AG10803 (cell line): ENCODE measurements around the gene ANTXR1.
"Not testable (repeated sequence)": the region's sequence is repeated elsewhere in the genome, so short reads cannot be mapped to it uniquely, and the experiment has no call there.

ENCODE experiments used
- DNase-seq: peaks from one replicate; pipeline ENCODE4 v3.0.0; 2010; ENCODE audit warnings: low read depth
- H3K4me3 ChIP-seq: 2 replicates; pipeline ENCODE4 v1.5.1; 2011; ENCODE audit warnings: mild to moderate bottlenecking, low read length, control low read depth
- TF ChIP-seq, protein P1 (sequence below): conservative IDR thresholded peaks from 2 replicates; pipeline ENCODE4 v1.5.1; 2011; ENCODE audit warnings: mild to moderate bottlenecking, low read length, control low read depth, inconsistent platforms

The ANTXR1 gene

DNA sequence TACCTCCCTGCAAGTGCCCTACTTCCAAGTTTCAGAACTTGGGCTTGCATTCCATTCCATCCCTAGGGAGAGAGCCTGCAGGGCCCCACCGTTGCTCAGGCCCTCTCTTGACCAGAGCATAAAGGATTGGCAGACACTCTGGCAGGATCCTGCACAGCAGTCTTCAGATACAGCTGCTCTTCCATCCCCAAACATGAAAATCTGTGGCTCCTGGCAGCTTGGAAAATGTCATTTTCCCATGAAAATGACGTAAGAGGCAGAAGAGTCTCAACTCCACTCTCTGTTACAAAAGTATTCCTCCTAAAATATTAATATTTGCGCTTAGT lies 211.5 kb downstream of the ANTXR1 start:
- no peak overlapping the region for H3K4me3 ChIP-seq
- peak; percentile 48 for DNase-seq
- TF ChIP-seq, protein P1, sequence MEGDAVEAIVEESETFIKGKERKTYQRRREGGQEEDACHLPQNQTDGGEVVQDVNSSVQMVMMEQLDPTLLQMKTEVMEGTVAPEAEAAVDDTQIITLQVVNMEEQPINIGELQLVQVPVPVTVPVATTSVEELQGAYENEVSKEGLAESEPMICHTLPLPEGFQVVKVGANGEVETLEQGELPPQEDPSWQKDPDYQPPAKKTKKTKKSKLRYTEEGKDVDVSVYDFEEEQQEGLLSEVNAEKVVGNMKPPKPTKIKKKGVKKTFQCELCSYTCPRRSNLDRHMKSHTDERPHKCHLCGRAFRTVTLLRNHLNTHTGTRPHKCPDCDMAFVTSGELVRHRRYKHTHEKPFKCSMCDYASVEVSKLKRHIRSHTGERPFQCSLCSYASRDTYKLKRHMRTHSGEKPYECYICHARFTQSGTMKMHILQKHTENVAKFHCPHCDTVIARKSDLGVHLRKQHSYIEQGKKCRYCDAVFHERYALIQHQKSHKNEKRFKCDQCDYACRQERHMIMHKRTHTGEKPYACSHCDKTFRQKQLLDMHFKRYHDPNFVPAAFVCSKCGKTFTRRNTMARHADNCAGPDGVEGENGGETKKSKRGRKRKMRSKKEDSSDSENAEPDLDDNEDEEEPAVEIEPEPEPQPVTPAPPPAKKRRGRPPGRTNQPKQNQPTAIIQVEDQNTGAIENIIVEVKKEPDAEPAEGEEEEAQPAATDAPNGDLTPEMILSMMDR: no peak

DNA sequence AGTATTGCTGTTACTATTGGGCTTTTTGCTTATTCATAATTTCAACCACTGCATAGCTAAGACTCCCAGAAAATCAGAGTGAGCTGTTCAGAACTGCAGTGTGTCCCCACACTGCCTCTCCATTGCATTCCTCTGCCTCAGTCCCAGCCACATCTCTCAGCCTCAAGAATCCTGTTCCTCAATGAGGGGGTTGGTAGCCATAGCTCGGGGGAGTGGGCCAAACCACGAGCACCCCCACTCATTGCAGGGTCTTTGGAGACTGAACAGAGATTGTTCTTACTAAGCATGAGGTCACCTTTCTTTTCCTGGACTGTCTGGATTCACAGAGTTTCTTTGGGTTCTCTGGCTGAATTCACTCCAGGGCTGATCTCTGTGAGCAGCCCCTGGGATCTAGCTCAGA lies 213.0 kb downstream of the ANTXR1 start:
- TF ChIP-seq, protein P1: no peak
- peak; percentile 70 for DNase-seq
- H3K4me3 ChIP-seq: no peak overlapping the region

DNA sequence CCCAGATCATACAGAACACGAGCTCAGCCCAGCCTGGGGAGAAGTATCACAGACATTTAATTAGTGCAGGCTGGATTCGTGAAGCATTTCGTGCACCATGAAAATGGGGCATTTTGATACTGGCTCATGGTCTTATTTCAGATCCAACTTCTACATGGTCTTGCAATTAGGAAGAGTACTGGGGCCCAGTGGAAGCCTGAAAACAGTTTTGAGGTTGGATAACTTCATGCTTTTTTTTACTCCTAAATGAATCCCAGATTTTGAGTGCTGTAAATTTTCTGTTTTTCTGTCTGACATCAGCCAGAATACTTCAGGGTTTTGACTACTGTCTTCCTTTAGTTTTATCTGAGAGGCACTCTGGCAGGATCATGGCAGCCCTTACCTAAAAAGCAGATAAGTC lies 213.9 kb downstream of the ANTXR1 start:
- peak; percentile 55 for DNase-seq
- TF ChIP-seq, protein P1: no peak
- H3K4me3 ChIP-seq: no peak overlapping the region

DNA sequence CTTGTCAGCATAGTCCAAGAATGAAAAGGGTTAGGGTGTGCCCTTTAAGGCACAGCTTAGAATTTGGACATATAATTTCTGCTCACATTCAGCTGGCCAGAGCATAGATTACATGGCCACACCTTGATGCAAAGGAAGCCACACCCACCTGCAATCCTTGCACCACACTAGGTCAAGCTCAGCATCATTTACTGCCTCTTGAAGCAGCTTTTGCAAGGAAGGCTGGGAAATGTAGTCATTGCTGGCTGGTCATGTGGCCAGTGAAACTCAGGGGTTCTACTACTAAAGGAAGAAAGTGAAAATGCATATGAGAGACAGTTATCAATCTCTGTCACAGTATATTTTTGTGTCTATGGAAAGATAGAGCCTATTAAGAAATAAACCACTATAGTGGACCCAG lies 214.7 kb downstream of the ANTXR1 start:
- TF ChIP-seq, protein P1: no peak
- no peak for DNase-seq

DNA sequence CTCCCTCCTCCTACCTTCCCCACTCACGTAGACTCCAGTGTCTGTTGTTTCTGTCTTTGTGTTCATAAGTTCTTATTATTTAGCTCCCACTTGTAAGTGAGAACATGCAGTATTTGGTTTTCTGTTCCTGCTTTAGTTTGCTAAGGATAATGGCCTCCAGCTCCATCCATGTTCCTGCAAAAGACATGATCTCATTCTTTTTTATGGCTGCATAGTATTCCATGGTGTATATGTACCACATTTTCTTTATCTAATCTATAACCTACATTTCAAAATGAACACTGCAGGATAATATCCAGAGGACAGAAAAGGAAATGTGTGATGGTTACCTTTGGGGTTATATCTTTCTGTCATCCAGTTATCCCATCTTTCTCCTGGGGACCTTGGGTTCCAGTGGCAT lies 218.0 kb downstream of the ANTXR1 start:
- H3K4me3 ChIP-seq, DNase-seq: not testable (repeated sequence)

More for the DNA sequence above, 214.7 kb downstream of the ANTXR1 start:
- no peak overlapping the region for H3K4me3 ChIP-seq

DNA sequence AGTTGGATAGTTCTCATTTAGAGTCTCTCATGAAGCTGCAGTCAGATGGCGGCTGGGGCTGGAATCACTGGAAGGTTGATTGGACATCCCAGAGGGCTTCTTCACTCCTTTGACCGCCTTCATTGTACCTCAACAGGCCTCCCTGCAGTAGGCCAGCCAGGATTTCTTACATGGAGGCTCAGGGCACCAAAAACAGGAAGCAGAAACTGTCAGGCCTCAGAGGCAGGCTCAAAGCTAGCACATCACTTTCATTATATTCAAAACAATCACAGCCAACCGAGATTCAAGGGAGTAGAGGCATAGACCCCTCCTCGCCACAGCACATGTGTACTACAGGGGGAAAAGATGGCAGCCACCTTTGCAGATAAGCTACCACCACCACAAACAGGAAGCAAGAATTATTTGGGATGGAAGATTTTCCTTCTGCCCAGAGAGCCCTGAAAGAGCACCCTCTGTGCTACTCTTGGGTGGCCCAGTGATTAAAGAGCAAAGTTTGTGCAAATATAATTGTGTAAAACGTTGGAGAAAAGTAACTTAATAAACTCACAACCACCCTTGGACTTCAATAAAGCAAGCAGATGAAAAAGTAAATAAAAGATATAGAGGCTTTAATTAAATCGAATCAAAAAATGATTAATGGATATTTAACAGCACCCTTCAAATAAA lies 218.8 kb downstream of the ANTXR1 start:
- H3K4me3 ChIP-seq: no peak overlapping the region
- TF ChIP-seq, protein P1: no peak
- DNase-seq: no peak

DNA sequence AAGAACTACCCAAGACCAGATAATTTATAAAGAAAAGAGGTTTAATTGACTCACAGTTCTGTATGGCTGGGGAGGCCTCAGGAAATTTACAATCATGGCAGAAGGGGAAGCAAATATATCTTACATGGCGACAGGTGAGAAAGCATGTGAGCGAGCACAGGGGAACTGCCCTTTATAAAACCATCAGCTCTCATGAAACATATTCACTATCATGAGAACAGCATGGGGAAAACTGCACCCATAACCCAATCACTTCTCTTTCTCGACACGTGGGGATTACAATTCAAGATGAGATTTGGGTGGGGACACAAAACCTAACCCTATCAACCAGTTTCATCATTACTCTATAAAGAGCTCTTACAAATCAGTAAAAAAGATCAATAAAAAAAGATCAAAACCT lies 222.9 kb downstream of the ANTXR1 start:
- not testable (repeated sequence) for H3K4me3 ChIP-seq, DNase-seq

DNA sequence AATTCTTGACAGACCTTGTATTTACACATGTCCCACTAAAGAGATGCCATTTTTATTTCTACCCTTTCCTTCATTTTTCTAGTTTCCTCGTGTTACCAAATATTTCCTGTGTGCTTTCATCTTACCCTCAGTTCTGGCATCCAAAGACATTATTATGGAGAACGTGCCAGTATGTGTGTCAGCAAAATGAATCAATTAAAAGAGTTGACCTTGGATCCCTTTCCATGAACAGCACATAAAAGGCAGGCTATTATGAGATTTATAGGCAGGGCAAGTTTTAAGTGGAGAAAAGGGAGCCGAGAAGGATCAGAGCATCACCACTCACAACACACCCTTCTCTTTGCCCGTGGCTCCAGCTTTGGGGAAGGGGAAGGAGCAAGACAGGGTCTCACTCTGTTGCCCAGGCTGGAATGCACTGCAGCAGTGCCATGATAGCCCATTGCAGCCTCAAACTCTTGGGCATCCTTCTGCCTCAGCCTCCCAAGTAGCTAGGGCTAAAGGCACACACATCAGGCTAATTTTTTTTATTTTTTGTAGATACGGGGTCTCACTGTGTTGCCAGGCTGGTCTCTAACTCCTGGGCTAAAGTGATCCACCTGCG lies 224.2 kb downstream of the ANTXR1 start:
- DNase-seq: peak; percentile 72
- TF ChIP-seq, protein P1: no peak
- no peak overlapping the region for H3K4me3 ChIP-seq
